ENCODE results near the gene MPHOSPH9.

MPHOSPH9 gene

GRCh38 chr12:123232807-123233504 is at the start of gene MPHOSPH9, which contains the start of gene MTRFR:
MPHOSPH9 (minus strand) TSS chr12:123233141; CDS start chr12:123230364, 2,777 bp downstream.
MTRFR (plus strand) TSS chr12:123233436; CDS start chr12:123253675, 20,239 bp downstream.
- in situ Hi-C loops (cut with HindIII; ENCODE audit: low sequenced_read_pairs), result loop anchor here (5.0 to 25.0 kb wide), 3 partner anchors 191 to 396 kb away; partner anchors contain the start of gene HIP1R

GRCh38 chr12:123282111-123282510 is 49.2 kb upstream of the MPHOSPH9 start:
- in situ Hi-C loops (cut with HindIII; ENCODE audit: low sequenced_read_pairs), result no loop called here

GRCh38 chr12:123280971-123281370 is 48.0 kb upstream of the MPHOSPH9 start:
- in situ Hi-C loops (cut with HindIII; ENCODE audit: low sequenced_read_pairs), result no loop called here

GRCh38 chr12:123278101-123278627 is 45.2 kb upstream of the MPHOSPH9 start:
- in situ Hi-C loops (cut with HindIII; ENCODE audit: low sequenced_read_pairs), result no loop called here

- in situ Hi-C loops (cut with HindIII; ENCODE audit: low sequenced_read_pairs), result no loop called here
Measured at GRCh38 chr12:123273166-123273565, 40.2 kb upstream of the MPHOSPH9 start.

GRCh38 chr12:123271001-123271668 is 38.2 kb upstream of the MPHOSPH9 start:
- in situ Hi-C loops (cut with HindIII; ENCODE audit: low sequenced_read_pairs), result no loop called here

GRCh38 chr12:123270214-123271000 is 37.5 kb upstream of the MPHOSPH9 start:
- in situ Hi-C loops (cut with HindIII; ENCODE audit: low sequenced_read_pairs), result no loop called here

GRCh38 chr12:123269896-123270213 is 36.9 kb upstream of the MPHOSPH9 start:
- in situ Hi-C loops (cut with HindIII; ENCODE audit: low sequenced_read_pairs), result no loop called here

- in situ Hi-C loops (cut with HindIII; ENCODE audit: low sequenced_read_pairs), result no loop called here
Measured at GRCh38 chr12:123269395-123269892, 36.5 kb upstream of the MPHOSPH9 start.

GRCh38 chr12:123268850-123269249 is 35.9 kb upstream of the MPHOSPH9 start:
- in situ Hi-C loops (cut with HindIII; ENCODE audit: low sequenced_read_pairs), result no loop called here

GRCh38 chr12:123267991-123268843 is 35.3 kb upstream of the MPHOSPH9 start:
- in situ Hi-C loops (cut with HindIII; ENCODE audit: low sequenced_read_pairs), result no loop called here

- in situ Hi-C loops (cut with HindIII; ENCODE audit: low sequenced_read_pairs), result no loop called here
Measured at GRCh38 chr12:123267335-123267920, 34.5 kb upstream of the MPHOSPH9 start.

- in situ Hi-C loops (cut with HindIII; ENCODE audit: low sequenced_read_pairs), result no loop called here
Measured at GRCh38 chr12:123266679-123267277, 33.8 kb upstream of the MPHOSPH9 start.

- in situ Hi-C loops (cut with HindIII; ENCODE audit: low sequenced_read_pairs), result no loop called here
Measured at GRCh38 chr12:123265851-123266678, 33.1 kb upstream of the MPHOSPH9 start.

- in situ Hi-C loops (cut with HindIII; ENCODE audit: low sequenced_read_pairs), result no loop called here
Measured at GRCh38 chr12:123264642-123265041, 31.7 kb upstream of the MPHOSPH9 start.

- in situ Hi-C loops (cut with HindIII; ENCODE audit: low sequenced_read_pairs), result no loop called here
Measured at GRCh38 chr12:123263196-123263817, 30.4 kb upstream of the MPHOSPH9 start.

- in situ Hi-C loops (cut with HindIII; ENCODE audit: low sequenced_read_pairs), result no loop called here
Measured at GRCh38 chr12:123261196-123261595, 28.3 kb upstream of the MPHOSPH9 start.

GRCh38 chr12:123260081-123260480 is 27.1 kb upstream of the MPHOSPH9 start:
- in situ Hi-C loops (cut with HindIII; ENCODE audit: low sequenced_read_pairs), result no loop called here
